Stimulated activated naive B cell treated with anti-CD40 and anti-IgM and Interleukin-4, amounts not matched to agents 10 μg/mL and 1 μg/mL and 100 μg/mL, for 72 hours (primary cell): ENCODE data around the gene RNF34.
"Not testable (repeated sequence)": the region's sequence is repeated elsewhere in the genome, so short reads cannot be mapped to it uniquely, and the experiment has no call there.

Experiments
- ATAC-seq, 2 donors: fragments of 150-1000 bp; cut with Tn5 transposase; replicated peaks; 2 replicates each; pipeline ENCODE4 v1.10.0; 2021; ENCODE audit warnings: moderate library complexity in 1 of 2
- DNase-seq: peaks from one replicate; pipeline ENCODE4 v3.0.0; 2021
- H3K27ac Mint-ChIP-seq: one replicate; pipeline ENCODE4 v1.8.0; 2022; ENCODE audit warnings: mild to moderate bottlenecking, mixed read lengths
- H3K27me3 Mint-ChIP-seq, 2 donors: one replicate each; pipeline ENCODE4 v1.8.0; 2022; ENCODE audit warnings: mixed read lengths in 2 of 2
- H3K36me3 Mint-ChIP-seq, 2 donors: one replicate each; pipeline ENCODE4 v1.8.0; 2022; ENCODE audit warnings: mixed read lengths in 2 of 2, mild to moderate bottlenecking in 1 of 2
- H3K4me1 Mint-ChIP-seq, 2 donors: one replicate each; pipeline ENCODE4 v1.8.0; 2022; ENCODE audit warnings: mixed read lengths in 2 of 2, mild to moderate bottlenecking in 1 of 2
- H3K4me3 Mint-ChIP-seq, 2 donors: one replicate each; pipeline ENCODE4 v1.8.0; 2022; ENCODE audit warnings: mild to moderate bottlenecking in 2 of 2, mixed read lengths in 2 of 2, moderate library complexity in 1 of 2
- H3K9me3 Mint-ChIP-seq, 2 donors: one replicate each; pipeline ENCODE4 v1.8.0; 2022; ENCODE audit warnings: mixed read lengths in 2 of 2, mild to moderate bottlenecking in 1 of 2

Gene RNF34

GRCh38 chr12:121374945-121375584, 24.9 kb upstream of the RNF34 start:
- not testable (repeated sequence) for ATAC-seq, DNase-seq, H3K27ac Mint-ChIP-seq, H3K4me3 Mint-ChIP-seq, H3K4me1 Mint-ChIP-seq, H3K27me3 Mint-ChIP-seq, H3K9me3 Mint-ChIP-seq, H3K36me3 Mint-ChIP-seq

GRCh38 chr12:121376754-121377697, 22.9 kb upstream of the RNF34 start:
- Mint-ChIP-seq H3K9me3 (peaks cover 0 to 7% of the 10 kb centered on the region in 2 donors), H3K27me3 (no peaks in the 10 kb centered on the region), H3K36me3 (no peaks in the 10 kb centered on the region), H3K4me3 (no peak overlapping the region), H3K27ac (no peak overlapping the region), H3K4me1 (no peaks in the 10 kb centered on the region)
- no peak for ATAC-seq
- no peak for DNase-seq

GRCh38 chr12:121378736-121379135, 21.2 kb upstream of the RNF34 start:
- Mint-ChIP-seq H3K36me3 (no peaks in the 10 kb centered on the region), H3K27me3 (no peaks in the 10 kb centered on the region), H3K4me3 (no peak overlapping the region), H3K4me1 (no peaks in the 10 kb centered on the region), H3K9me3 (peaks cover 0 to 7% of the 10 kb centered on the region in 2 donors), H3K27ac (no peak overlapping the region)
- DNase-seq (no peak), ATAC-seq (no peak)

GRCh38 chr12:121379945-121380344, 20.0 kb upstream of the RNF34 start:
- Mint-ChIP-seq H3K27me3 (no peaks in the 10 kb centered on the region), H3K27ac (no peak overlapping the region), H3K4me1 (no peaks in the 10 kb centered on the region), H3K4me3 (no peak overlapping the region), H3K9me3 (peaks cover 0 to 5% of the 10 kb centered on the region in 2 donors), H3K36me3 (no peaks in the 10 kb centered on the region)
- ATAC-seq: no peak
- DNase-seq: no peak

- ATAC-seq (no peak), DNase-seq (no peak)
- Mint-ChIP-seq H3K4me1 (peaks cover 0 to 4% of the 10 kb centered on the region in 2 donors), H3K36me3 (no peaks in the 10 kb centered on the region), H3K9me3 (no peaks in the 10 kb centered on the region), H3K27ac (no peak overlapping the region), H3K4me3 (no peak overlapping the region), H3K27me3 (no peaks in the 10 kb centered on the region)
Measured at GRCh38 chr12:121383601-121384021, 16.3 kb upstream of the RNF34 start.

- not testable (repeated sequence) for DNase-seq, H3K4me3 Mint-ChIP-seq, H3K27ac Mint-ChIP-seq, H3K4me1 Mint-ChIP-seq, H3K9me3 Mint-ChIP-seq, H3K36me3 Mint-ChIP-seq, H3K27me3 Mint-ChIP-seq, ATAC-seq
Measured at GRCh38 chr12:121384891-121385290, 15.0 kb upstream of the RNF34 start.

- Mint-ChIP-seq H3K4me1 (peaks cover 10% of the 10 kb centered on the region in 2 donors), H3K9me3 (no peaks in the 10 kb centered on the region), H3K4me3 (no peak overlapping the region), H3K27me3 (no peaks in the 10 kb centered on the region), H3K36me3 (no peaks in the 10 kb centered on the region), H3K27ac (no peak overlapping the region)
- DNase-seq: no peak
- ATAC-seq: no peak
Measured at GRCh38 chr12:121388421-121388981, 11.4 kb upstream of the RNF34 start.

GRCh38 chr12:121390856-121391255, 9.1 kb upstream of the RNF34 start:
- Mint-ChIP-seq H3K36me3 (no peaks in the 10 kb centered on the region), H3K4me3 (no peak overlapping the region), H3K4me1 (peaks cover 10% of the 10 kb centered on the region in 2 donors), H3K27ac (no peak overlapping the region), H3K27me3 (no peaks in the 10 kb centered on the region), H3K9me3 (no peaks in the 10 kb centered on the region)
- no peak for ATAC-seq
- DNase-seq: no peak

- Mint-ChIP-seq H3K27ac (peak overlapping the region; percentile 51), H3K4me1 (peaks cover 10% of the 10 kb centered on the region in 2 donors), H3K4me3 (peak overlapping the region in 1 of 2 donors; percentile 36), H3K27me3 (no peaks in the 10 kb centered on the region), H3K9me3 (no peaks in the 10 kb centered on the region), H3K36me3 (no peaks in the 10 kb centered on the region)
- no peak for ATAC-seq
- DNase-seq: no peak
Measured at GRCh38 chr12:121391619-121392324, 8.1 kb upstream of the RNF34 start.

GRCh38 chr12:121392325-121392716, 7.6 kb upstream of the RNF34 start:
- H3K27me3 Mint-ChIP-seq: no peaks in the 10 kb centered on the region
- H3K9me3 Mint-ChIP-seq: no peaks in the 10 kb centered on the region
- DNase-seq: no peak
- H3K36me3 Mint-ChIP-seq: no peaks in the 10 kb centered on the region
- ATAC-seq: no peak
- H3K4me3 Mint-ChIP-seq: no peak overlapping the region
- H3K4me1 Mint-ChIP-seq: peaks cover 9 to 10% of the 10 kb centered on the region in 2 donors
- H3K27ac Mint-ChIP-seq: no peak overlapping the region

GRCh38 chr12:121397521-121397920, 2.4 kb upstream of the RNF34 start:
- peaks cover 8 to 19% of the 10 kb centered on the region in 2 donors for H3K4me1 Mint-ChIP-seq
- H3K36me3 Mint-ChIP-seq: peaks cover 3 to 6% of the 10 kb centered on the region in 2 donors
- no peak overlapping the region for H3K4me3 Mint-ChIP-seq
- ATAC-seq (no peak), DNase-seq (no peak)
- no peak overlapping the region for H3K27ac Mint-ChIP-seq
- H3K27me3 Mint-ChIP-seq: no peaks in the 10 kb centered on the region
- no peaks in the 10 kb centered on the region for H3K9me3 Mint-ChIP-seq

- no peak for ATAC-seq
- DNase-seq: no peak
- peak overlapping the region in 1 of 2 donors; percentile 87 for H3K4me3 Mint-ChIP-seq
- H3K27me3 Mint-ChIP-seq: no peaks in the 10 kb centered on the region
- peaks cover 3 to 11% of the 10 kb centered on the region in 2 donors for H3K36me3 Mint-ChIP-seq
- no peaks in the 10 kb centered on the region for H3K9me3 Mint-ChIP-seq
- no peak overlapping the region for H3K27ac Mint-ChIP-seq
- peaks cover 10 to 25% of the 10 kb centered on the region in 2 donors for H3K4me1 Mint-ChIP-seq
Measured at GRCh38 chr12:121398355-121398754, 1.6 kb upstream of the RNF34 start.

GRCh38 chr12:121400332-121401139, 618 bp downstream of the RNF34 start:
- Mint-ChIP-seq H3K27me3 (no peaks in the 10 kb centered on the region), H3K27ac (peak overlapping the region; percentile 93), H3K4me3 (peak overlapping the region; percentile 87 to 97), H3K36me3 (peaks cover 17 to 21% of the 10 kb centered on the region in 2 donors), H3K9me3 (no peaks in the 10 kb centered on the region), H3K4me1 (peaks cover 12 to 25% of the 10 kb centered on the region in 2 donors)
- DNase-seq (peak; percentile 34), ATAC-seq (peak; percentile 57)
